GM12864 (cell line): ENCODE data around the gene TICAM1.

ENCODE experiments used
- DNase-seq: peaks from one replicate; pipeline ENCODE4 v3.0.0-alpha.2; 2011; ENCODE audit warnings: low read depth
- H3K4me3 ChIP-seq: 2 replicates; pipeline ENCODE4 v1.5.1; 2011; ENCODE audit warnings: mild to moderate bottlenecking, low read depth, low read length, control low read depth
- TF ChIP-seq, protein P1 (sequence below): IDR thresholded peaks from 2 replicates; pipeline ENCODE4 v1.5.1; 2011; ENCODE audit warnings: low read depth, mild to moderate bottlenecking, moderate library complexity, low read length, control low read depth, inconsistent platforms; ENCODE audit errors: missing control alignments

TICAM1 gene

DNA sequence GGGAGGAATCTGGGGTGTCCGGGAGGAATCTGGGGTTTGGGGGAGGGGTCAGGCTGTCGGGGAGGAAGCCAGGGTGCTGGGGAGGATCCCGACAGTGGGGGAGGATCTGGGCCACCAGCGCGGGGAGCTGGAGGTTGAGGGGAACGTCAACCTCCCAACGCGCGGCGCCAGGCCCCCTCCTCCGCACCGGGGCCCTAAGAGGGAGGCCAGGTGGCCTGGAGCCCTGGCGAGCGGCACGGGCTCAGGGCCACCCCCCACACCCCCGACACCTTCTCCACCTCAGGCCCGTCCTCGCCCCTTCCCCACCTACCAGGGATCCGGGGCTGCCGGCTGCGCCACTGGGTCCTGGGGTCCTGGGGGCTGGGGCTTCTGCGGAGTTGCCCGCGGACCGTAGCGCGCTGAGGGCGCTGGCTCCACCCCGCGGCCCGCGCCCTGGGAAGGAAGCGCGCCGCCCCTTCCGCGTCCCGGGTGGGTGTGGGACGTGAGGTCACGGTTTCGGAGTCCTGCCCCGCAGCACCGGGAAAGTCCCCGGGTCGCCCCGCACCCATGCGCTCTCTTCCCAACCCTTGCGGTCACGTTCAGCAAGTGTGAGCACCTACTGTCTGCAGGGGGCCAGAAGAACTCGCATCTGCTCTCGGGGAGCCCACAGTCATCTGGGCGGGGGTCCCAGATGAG is at the start of gene TICAM1:
Gene TICAM1, minus strand, starts transcription at position 409 of the 675 bp plus-strand sequence. CDS start 13,335 bp downstream, outside the sequence.
- peak within 1 kb of the TSS; percentile 98 for H3K4me3 ChIP-seq
- TF ChIP-seq, protein P1, sequence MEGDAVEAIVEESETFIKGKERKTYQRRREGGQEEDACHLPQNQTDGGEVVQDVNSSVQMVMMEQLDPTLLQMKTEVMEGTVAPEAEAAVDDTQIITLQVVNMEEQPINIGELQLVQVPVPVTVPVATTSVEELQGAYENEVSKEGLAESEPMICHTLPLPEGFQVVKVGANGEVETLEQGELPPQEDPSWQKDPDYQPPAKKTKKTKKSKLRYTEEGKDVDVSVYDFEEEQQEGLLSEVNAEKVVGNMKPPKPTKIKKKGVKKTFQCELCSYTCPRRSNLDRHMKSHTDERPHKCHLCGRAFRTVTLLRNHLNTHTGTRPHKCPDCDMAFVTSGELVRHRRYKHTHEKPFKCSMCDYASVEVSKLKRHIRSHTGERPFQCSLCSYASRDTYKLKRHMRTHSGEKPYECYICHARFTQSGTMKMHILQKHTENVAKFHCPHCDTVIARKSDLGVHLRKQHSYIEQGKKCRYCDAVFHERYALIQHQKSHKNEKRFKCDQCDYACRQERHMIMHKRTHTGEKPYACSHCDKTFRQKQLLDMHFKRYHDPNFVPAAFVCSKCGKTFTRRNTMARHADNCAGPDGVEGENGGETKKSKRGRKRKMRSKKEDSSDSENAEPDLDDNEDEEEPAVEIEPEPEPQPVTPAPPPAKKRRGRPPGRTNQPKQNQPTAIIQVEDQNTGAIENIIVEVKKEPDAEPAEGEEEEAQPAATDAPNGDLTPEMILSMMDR, result no peak
- DNase-seq, result no peak

DNA sequence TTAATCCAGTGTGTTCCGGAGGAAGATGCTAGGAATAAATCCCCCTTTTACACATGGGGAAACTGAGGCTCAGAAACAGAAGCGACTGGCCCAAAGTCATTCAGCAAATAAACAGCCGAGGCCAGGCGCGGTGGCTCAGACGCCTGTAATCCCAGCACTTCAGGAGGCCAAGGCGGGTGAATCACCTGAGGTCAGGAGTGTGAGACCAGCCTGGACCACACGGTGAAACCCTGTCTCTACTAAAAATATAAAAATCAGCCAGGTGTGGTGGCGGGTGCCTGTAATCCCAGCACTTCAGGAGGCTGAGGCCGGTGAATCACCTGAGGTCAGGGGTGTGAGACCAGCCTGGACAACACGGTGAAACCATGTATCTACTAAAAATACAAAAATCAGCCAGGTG is 47.5 kb upstream of the TICAM1 start:
- no peak for DNase-seq
- TF ChIP-seq, protein P1, result no peak
- H3K4me3 ChIP-seq, result no peak overlapping the region

DNA sequence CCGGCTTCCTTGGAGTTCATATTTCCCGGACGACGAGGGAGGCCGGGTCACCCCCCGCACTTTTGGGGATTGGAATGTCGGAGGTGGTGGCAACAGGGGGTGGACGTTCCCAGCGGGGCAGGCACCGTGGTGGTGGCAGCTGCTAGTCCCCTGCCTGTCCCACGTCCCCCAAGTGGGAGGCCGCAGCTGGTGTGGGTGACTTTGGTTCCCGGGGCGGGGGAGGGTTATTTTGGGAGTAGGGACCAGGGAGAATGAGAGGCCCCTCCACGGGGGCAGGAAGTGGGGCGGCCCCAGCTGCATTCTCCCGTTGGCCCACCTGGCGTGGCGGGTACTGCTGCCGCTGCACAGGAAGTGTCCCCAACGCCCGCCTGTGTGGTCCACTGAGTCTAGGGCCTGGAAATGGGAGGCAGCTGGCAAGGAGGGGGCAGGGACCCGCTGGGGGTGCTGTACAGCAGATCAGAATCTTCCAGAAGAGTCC is 47.0 kb upstream of the TICAM1 start:
- no peak for DNase-seq
- TF ChIP-seq, protein P1, result no peak
- no peak overlapping the region for H3K4me3 ChIP-seq

DNA sequence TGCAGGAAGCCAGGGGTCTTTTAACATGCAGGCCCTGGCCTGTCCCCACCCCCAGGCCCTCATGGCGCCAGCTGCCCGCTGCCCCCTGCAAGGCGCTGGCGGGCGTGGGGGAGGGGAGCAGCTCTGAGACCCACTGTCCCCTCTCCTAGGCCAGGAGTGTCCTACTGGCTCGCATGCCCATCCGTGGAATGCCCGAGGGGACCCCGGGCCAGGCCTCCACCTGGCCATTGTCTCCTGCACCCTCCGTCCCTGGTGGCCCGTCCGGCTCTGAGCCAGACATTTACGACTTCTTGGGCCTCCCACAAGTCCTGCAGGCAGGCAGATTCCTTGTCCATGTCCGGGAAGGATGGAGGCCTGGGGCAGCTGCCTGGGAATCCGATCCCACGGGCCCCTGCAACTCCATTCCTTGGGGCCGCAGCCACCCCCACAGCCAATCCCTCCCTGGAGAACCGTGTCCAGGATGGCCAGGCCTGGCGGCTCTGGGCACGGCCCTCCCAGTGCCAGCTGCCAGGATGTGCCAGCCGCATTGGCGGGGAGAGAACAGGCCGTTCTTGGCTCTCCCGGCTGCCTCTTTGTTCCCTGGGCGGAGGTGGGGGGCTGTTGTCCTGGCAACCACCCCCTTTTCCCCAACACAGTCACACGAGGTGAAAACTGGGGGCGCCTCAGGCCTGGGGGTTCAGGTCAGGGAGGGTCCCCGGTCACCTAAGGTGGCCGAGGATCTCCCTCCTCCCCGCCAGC is 46.4 kb upstream of the TICAM1 start:
- no peak for DNase-seq
- H3K4me3 ChIP-seq, result no peak overlapping the region
- TF ChIP-seq, protein P1, result no peak

DNA sequence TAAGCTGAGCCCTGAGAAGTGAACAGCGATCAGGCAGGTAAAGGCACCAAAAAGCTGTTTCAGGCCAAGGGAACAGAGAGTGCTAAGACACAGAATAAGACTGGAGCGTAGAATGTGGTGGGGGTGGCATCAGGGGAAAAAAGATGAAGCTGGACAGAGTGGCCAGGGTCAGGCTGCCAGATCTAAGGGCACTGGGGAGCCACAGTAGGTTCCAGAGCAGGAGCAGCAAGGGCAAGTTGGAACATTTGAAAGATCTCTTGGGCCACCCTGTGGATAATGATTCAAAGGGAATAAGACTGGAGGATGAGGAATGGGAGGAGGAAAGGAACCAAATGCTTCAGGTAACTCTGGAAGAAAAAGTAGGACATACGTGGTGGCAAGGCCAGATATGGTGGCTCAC is 42.4 kb upstream of the TICAM1 start:
- DNase-seq, result no peak
- no peak overlapping the region for H3K4me3 ChIP-seq
- TF ChIP-seq, protein P1, result no peak

DNA sequence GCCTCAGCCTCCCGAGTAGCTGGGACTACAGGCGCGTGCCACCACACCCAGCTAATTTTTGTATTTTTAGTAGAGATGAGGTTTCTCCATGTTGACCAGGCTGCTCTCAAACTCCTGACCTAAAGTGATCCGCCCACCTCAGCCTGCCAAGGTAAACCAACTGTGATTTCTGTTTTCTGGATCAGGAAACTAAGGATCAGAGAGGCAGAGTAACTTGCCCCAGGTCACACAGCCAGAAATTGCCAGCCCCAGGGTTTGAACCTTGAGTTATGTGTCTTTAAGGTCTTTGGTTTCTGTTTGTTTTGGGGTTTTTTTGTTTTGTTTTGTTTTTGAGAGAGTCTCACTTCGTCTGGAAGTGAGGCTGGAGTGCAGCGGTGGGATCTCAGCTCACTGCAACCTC is 40.2 kb upstream of the TICAM1 start:
- no peak overlapping the region for H3K4me3 ChIP-seq
- no peak for DNase-seq
- TF ChIP-seq, protein P1, result no peak
